ENCODE results near the gene IDH1. TPM values are rescaled to one million over a fixed set of nuclear protein-coding genes. Genes with fewer than 3 reads are reported as not detected.
A peak's percentile ranks its signal among the peaks of the same experiment; 100 is the strongest.

The IDH1 gene
- total and polyA plus RNA-seq, 2 of the 13 experiments (the other 11 are each of a cell fraction or from before 2014, with no cell fraction given) = 312 to 1,077 TPM

GRCh38 chr2:208254118-208254870, 577 bp downstream of the IDH1 start (continued):
- TF ChIP-seq ETS1 (CRISPR knock-in tag; IDR thresholded peaks at IDR 0.05) (peak; percentile 33; the same call in 1 of the 2 replicates), RFX1 (IDR thresholded peaks at IDR 0.05) (no peak), CEBPZ (IDR thresholded peaks at IDR 0.05; ENCODE audit: low read length) (no peak), ZNF414 (CRISPR knock-in tag; IDR thresholded peaks at IDR 0.05) (peak; percentile 96), ZNF75D (CRISPR knock-in tag; IDR thresholded peaks at IDR 0.05; ENCODE audit: borderline replicate concordance) (no peak), ZBTB7B (CRISPR knock-in tag; IDR thresholded peaks at IDR 0.05) (peak; percentile 95), ZNF33A (CRISPR knock-in tag; IDR thresholded peaks at IDR 0.05; ENCODE audit: borderline replicate concordance) (no peak), ZUFSP (CRISPR knock-in tag; IDR thresholded peaks at IDR 0.05; ENCODE audit: borderline replicate concordance) (0 out of 2 replicates have a peak, but pooled peaks have one; percentile 71), NR0B2 (CRISPR knock-in tag; IDR thresholded peaks at IDR 0.05) (peak; percentile 88; the same call in 1 of the 2 replicates), NFE2 (CRISPR knock-in tag; IDR thresholded peaks at IDR 0.05) (no peak), ZBTB49 (CRISPR knock-in tag; IDR thresholded peaks at IDR 0.05; ENCODE audit: borderline replicate concordance) (peak; percentile 5; the same call in 1 of the 2 replicates), HNRNPL (IDR thresholded peaks at IDR 0.05; ENCODE audit: low read depth, low read length) (peak; percentile 15; the same call in 1 of the 2 replicates), ELF4 (CRISPR knock-in tag; IDR thresholded peaks at IDR 0.05; ENCODE audit: borderline replicate concordance) (no peak), HBP1 (CRISPR knock-in tag; IDR thresholded peaks at IDR 0.05; ENCODE audit: low read depth) (peak; percentile 49), ZSCAN9 (CRISPR knock-in tag; IDR thresholded peaks at IDR 0.05; ENCODE audit: borderline replicate concordance) (no peak; the same call in 1 of the 2 replicates)
